ENCODE data around the gene DENND1A.

The DENND1A gene

GRCh38 chr9:123567013-123567412, 362.9 kb downstream of the DENND1A start:
- POLR2A ChIA-PET: no interaction called here
- no peak for TF ChIP-seq ZNF384 (IDR thresholded peaks at IDR 0.05)
- TF ChIP-seq FOXM1 (IDR thresholded peaks at IDR 0.05; ENCODE audit: borderline replicate concordance): no peak
- TF ChIP-seq PKNOX1 (IDR thresholded peaks at IDR 0.05): no peak
- no peak for TF ChIP-seq HDGF (IDR thresholded peaks at IDR 0.05; ENCODE audit: borderline replicate concordance)
- no peak for TF ChIP-seq LEF1 (IDR thresholded peaks at IDR 0.05; ENCODE audit: borderline replicate concordance)
- TF ChIP-seq SUZ12 (IDR thresholded peaks at IDR 0.05): no peak
- TF ChIP-seq FOXA1 (IDR thresholded peaks at IDR 0.05): no peak
- TF ChIP-seq TARDBP (IDR thresholded peaks at IDR 0.05): no peak
- no peak for TF ChIP-seq ARNT (IDR thresholded peaks at IDR 0.05)
- TF ChIP-seq FOXK2 (IDR thresholded peaks at IDR 0.05): no peak
- no peak for TF ChIP-seq L3MBTL2 (conservative IDR thresholded peaks at IDR 0.05)
- no peak for TF ChIP-seq SP1 (IDR thresholded peaks at IDR 0.05)
- TF ChIP-seq NFRKB (IDR thresholded peaks at IDR 0.05): no peak
- no peak for TF ChIP-seq BHLHE40 (IDR thresholded peaks at IDR 0.05; ENCODE audit: borderline replicate concordance)
- TF ChIP-seq ELF4 (IDR thresholded peaks at IDR 0.05): no peak
- DNase-seq (ENCODE audit: extremely low spot score): no peak
- CTCF ChIA-PET: no interaction called here

GRCh38 chr9:123564652-123565051, 365.3 kb downstream of the DENND1A start:
- DNase-seq (ENCODE audit: extremely low spot score): no peak
- ChIA-PET POLR2A (no interaction called here), CTCF (interaction anchor here (0.6 kb wide), 1 partner anchor 73 kb away, joined by 3 read pairs; no protein-coding TSS in a partner anchor)
- TF ChIP-seq ELF4 (IDR thresholded peaks at IDR 0.05) (no peak), BHLHE40 (IDR thresholded peaks at IDR 0.05; ENCODE audit: borderline replicate concordance) (no peak), ARNT (IDR thresholded peaks at IDR 0.05) (no peak), FOXA1 (IDR thresholded peaks at IDR 0.05) (no peak), L3MBTL2 (conservative IDR thresholded peaks at IDR 0.05) (no peak), NFRKB (IDR thresholded peaks at IDR 0.05) (no peak), FOXM1 (IDR thresholded peaks at IDR 0.05; ENCODE audit: borderline replicate concordance) (no peak)

- CTCF ChIA-PET: no interaction called here
- DNase-seq (ENCODE audit: extremely low spot score): no peak
- TF ChIP-seq ZNF384 (IDR thresholded peaks at IDR 0.05) (no peak), SUZ12 (IDR thresholded peaks at IDR 0.05) (no peak), NFRKB (IDR thresholded peaks at IDR 0.05) (no peak), LEF1 (IDR thresholded peaks at IDR 0.05; ENCODE audit: borderline replicate concordance) (no peak), FOXM1 (IDR thresholded peaks at IDR 0.05; ENCODE audit: borderline replicate concordance) (no peak), L3MBTL2 (conservative IDR thresholded peaks at IDR 0.05) (no peak), ARNT (IDR thresholded peaks at IDR 0.05) (no peak), FOXA1 (IDR thresholded peaks at IDR 0.05) (no peak), BHLHE40 (IDR thresholded peaks at IDR 0.05; ENCODE audit: borderline replicate concordance) (no peak), ELF4 (IDR thresholded peaks at IDR 0.05) (no peak), PKNOX1 (IDR thresholded peaks at IDR 0.05) (no peak), FOXK2 (IDR thresholded peaks at IDR 0.05) (no peak), SP1 (IDR thresholded peaks at IDR 0.05) (no peak), TARDBP (IDR thresholded peaks at IDR 0.05) (no peak), CTBP1 (IDR thresholded peaks at IDR 0.05; ENCODE audit: borderline replicate concordance) (no peak), HDGF (IDR thresholded peaks at IDR 0.05; ENCODE audit: borderline replicate concordance) (no peak)
- POLR2A ChIA-PET: no interaction called here
These were observed 367.0 kb downstream of the DENND1A start for GRCh38 chr9:123562844-123563346.

- POLR2A ChIA-PET: no interaction called here
- CTCF ChIA-PET: no interaction called here
These were observed 368.9 kb downstream of the DENND1A start for GRCh38 chr9:123561046-123561445.

GRCh38 chr9:123556464-123557435, 373.2 kb downstream of the DENND1A start:
- CTCF ChIA-PET: no interaction called here
- POLR2A ChIA-PET: no interaction called here
- DNase-seq (ENCODE audit: extremely low spot score): no peak
- no peak for TF ChIP-seq TARDBP (IDR thresholded peaks at IDR 0.05)
- no peak for TF ChIP-seq FOXA1 (IDR thresholded peaks at IDR 0.05)
- TF ChIP-seq NFRKB (IDR thresholded peaks at IDR 0.05): no peak
- TF ChIP-seq FOXK2 (IDR thresholded peaks at IDR 0.05): no peak
- TF ChIP-seq CTBP1 (IDR thresholded peaks at IDR 0.05; ENCODE audit: borderline replicate concordance): no peak
- TF ChIP-seq L3MBTL2 (conservative IDR thresholded peaks at IDR 0.05): no peak
- no peak for TF ChIP-seq BHLHE40 (IDR thresholded peaks at IDR 0.05; ENCODE audit: borderline replicate concordance)
- no peak for TF ChIP-seq FOXM1 (IDR thresholded peaks at IDR 0.05; ENCODE audit: borderline replicate concordance)
- TF ChIP-seq ARNT (IDR thresholded peaks at IDR 0.05): no peak
- no peak for TF ChIP-seq SUZ12 (IDR thresholded peaks at IDR 0.05)
- TF ChIP-seq HDGF (IDR thresholded peaks at IDR 0.05; ENCODE audit: borderline replicate concordance): no peak
- no peak for TF ChIP-seq SP1 (IDR thresholded peaks at IDR 0.05)
- no peak for TF ChIP-seq PKNOX1 (IDR thresholded peaks at IDR 0.05)
- no peak for TF ChIP-seq LEF1 (IDR thresholded peaks at IDR 0.05; ENCODE audit: borderline replicate concordance)
- TF ChIP-seq ZNF384 (IDR thresholded peaks at IDR 0.05): no peak
- TF ChIP-seq ELF4 (IDR thresholded peaks at IDR 0.05): no peak

More at GRCh38 chr9:123561046-123561445, 368.9 kb downstream of the DENND1A start:
- no peak for DNase-seq (ENCODE audit: extremely low spot score)
- TF ChIP-seq BHLHE40 (IDR thresholded peaks at IDR 0.05; ENCODE audit: borderline replicate concordance): no peak

GRCh38 chr9:123555646-123556045, 374.3 kb downstream of the DENND1A start:
- ChIA-PET CTCF (no interaction called here), POLR2A (no interaction called here)
- DNase-seq (ENCODE audit: extremely low spot score): no peak
- TF ChIP-seq TARDBP (IDR thresholded peaks at IDR 0.05): no peak
- no peak for TF ChIP-seq FOXK2 (IDR thresholded peaks at IDR 0.05)
- no peak for TF ChIP-seq FOXM1 (IDR thresholded peaks at IDR 0.05; ENCODE audit: borderline replicate concordance)
- TF ChIP-seq SP1 (IDR thresholded peaks at IDR 0.05): no peak
- TF ChIP-seq NFRKB (IDR thresholded peaks at IDR 0.05): no peak
- TF ChIP-seq ARNT (IDR thresholded peaks at IDR 0.05): no peak
- no peak for TF ChIP-seq FOXA1 (IDR thresholded peaks at IDR 0.05)
- no peak for TF ChIP-seq SUZ12 (IDR thresholded peaks at IDR 0.05)
- no peak for TF ChIP-seq L3MBTL2 (conservative IDR thresholded peaks at IDR 0.05)
- TF ChIP-seq BHLHE40 (IDR thresholded peaks at IDR 0.05; ENCODE audit: borderline replicate concordance): no peak

Data from HEK293T (cell line).